GM18526 (cell line): ENCODE results near the gene IREB2.

Experiments
- POLR2A ChIP-seq: IDR thresholded peaks from 3 replicates; pipeline ENCODE4 v1.6.1; 2011; ENCODE audit not compliant: insufficient read length; ENCODE audit errors: extremely low read depth

IREB2 gene

GRCh38 chr15:78446551-78446950 is 8.5 kb downstream of the IREB2 start:
- TF ChIP-seq POLR2A: no peak

- no peak for TF ChIP-seq POLR2A
Measured at GRCh38 chr15:78448441-78449219, 10.6 kb downstream of the IREB2 start.

- no peak for TF ChIP-seq POLR2A
Measured at GRCh38 chr15:78449220-78449999, 11.4 kb downstream of the IREB2 start.

GRCh38 chr15:78450285-78450858 is 12.4 kb downstream of the IREB2 start:
- no peak for TF ChIP-seq POLR2A

GRCh38 chr15:78452485-78452884 is 14.5 kb downstream of the IREB2 start:
- no peak for TF ChIP-seq POLR2A

- TF ChIP-seq POLR2A: no peak
Measured at GRCh38 chr15:78453447-78453846, 15.4 kb downstream of the IREB2 start.

GRCh38 chr15:78454992-78455391 is 17.0 kb downstream of the IREB2 start:
- TF ChIP-seq POLR2A: no peak

GRCh38 chr15:78455749-78456148 is 17.7 kb downstream of the IREB2 start:
- TF ChIP-seq POLR2A: no peak

GRCh38 chr15:78456426-78456825 is 18.4 kb downstream of the IREB2 start:
- no peak for TF ChIP-seq POLR2A

- TF ChIP-seq POLR2A: no peak
Measured at GRCh38 chr15:78457101-78457500, 19.1 kb downstream of the IREB2 start.

- no peak for TF ChIP-seq POLR2A
Measured at GRCh38 chr15:78460737-78461136, 22.7 kb downstream of the IREB2 start.

GRCh38 chr15:78461171-78461888 is 23.3 kb downstream of the IREB2 start:
- TF ChIP-seq POLR2A: no peak

GRCh38 chr15:78469031-78469430 is 31.0 kb downstream of the IREB2 start:
- TF ChIP-seq POLR2A: no peak

- TF ChIP-seq POLR2A: no peak
Measured at GRCh38 chr15:78477295-78477694, 39.3 kb downstream of the IREB2 start.

GRCh38 chr15:78479650-78480049 is 41.6 kb downstream of the IREB2 start:
- no peak for TF ChIP-seq POLR2A

- no peak for TF ChIP-seq POLR2A
Measured at GRCh38 chr15:78481917-78482316, 43.9 kb downstream of the IREB2 start.

GRCh38 chr15:78492872-78493271 is 54.9 kb downstream of the IREB2 start:
- TF ChIP-seq POLR2A: no peak
